HG03139 (cell line): Measurements from ENCODE around the gene HERC2.
"Not testable (repeated sequence)": the region's sequence is repeated elsewhere in the genome, so short reads cannot be mapped to it uniquely, and the experiment has no call there.

Experiments
- ATAC-seq: cut with Tn5 transposase; IDR thresholded peaks from one replicate; pipeline ENCODE4 v1.9.1; 2021; ENCODE audit not compliant: unreplicated experiment

HERC2 gene

GRCh38 chr15:28322129-28322588 lies at the start of gene HERC2:
TSS of gene HERC2 (minus strand) at chr15:28322179. CDS start at chr15:28321433, 746 bp downstream.
- ATAC-seq, result not testable (repeated sequence)

GRCh38 chr15:28365502-28365901 lies 43.5 kb upstream of the HERC2 start:
- ATAC-seq, result not testable (repeated sequence)

- ATAC-seq, result not testable (repeated sequence)
Observed at GRCh38 chr15:28357984-28358383, 36.0 kb upstream of the HERC2 start, which contains the start of gene GOLGA6L24. TSS of gene GOLGA6L24 (minus strand) at chr15:28358084. CDS start at chr15:28358023, 61 bp downstream.

- ATAC-seq, result not testable (repeated sequence)
Observed at GRCh38 chr15:28321358-28322078, 461 bp downstream of the HERC2 start.

GRCh38 chr15:28319725-28320124 lies 2.3 kb downstream of the HERC2 start:
- not testable (repeated sequence) for ATAC-seq

- ATAC-seq, result not testable (repeated sequence)
Observed at GRCh38 chr15:28318828-28319227, 3.2 kb downstream of the HERC2 start.

GRCh38 chr15:28318122-28318521 lies 3.9 kb downstream of the HERC2 start:
- ATAC-seq, result not testable (repeated sequence)

GRCh38 chr15:28316958-28317357 lies 5.0 kb downstream of the HERC2 start:
- not testable (repeated sequence) for ATAC-seq

GRCh38 chr15:28310454-28310853 lies 11.5 kb downstream of the HERC2 start:
- not testable (repeated sequence) for ATAC-seq

- not testable (repeated sequence) for ATAC-seq
Observed at GRCh38 chr15:28308718-28309117, 13.3 kb downstream of the HERC2 start.

- not testable (repeated sequence) for ATAC-seq
Observed at GRCh38 chr15:28305700-28306099, 16.3 kb downstream of the HERC2 start.

GRCh38 chr15:28297434-28297833 lies 24.5 kb downstream of the HERC2 start:
- ATAC-seq, result not testable (repeated sequence)

- not testable (repeated sequence) for ATAC-seq
Observed at GRCh38 chr15:28296814-28297213, 25.2 kb downstream of the HERC2 start.

GRCh38 chr15:28295009-28295563 lies 26.9 kb downstream of the HERC2 start:
- ATAC-seq, result not testable (repeated sequence)

GRCh38 chr15:28294560-28294959 lies 27.4 kb downstream of the HERC2 start:
- ATAC-seq, result not testable (repeated sequence)

- peak; percentile 20 for ATAC-seq
Observed at GRCh38 chr15:28289694-28290463, 32.1 kb downstream of the HERC2 start.

GRCh38 chr15:28288830-28289693 lies 32.9 kb downstream of the HERC2 start:
- peak; percentile 75 for ATAC-seq

- ATAC-seq, result not testable (repeated sequence)
Observed at GRCh38 chr15:28286659-28287058, 35.3 kb downstream of the HERC2 start.

- no peak for ATAC-seq
Observed at GRCh38 chr15:28286031-28286430, 35.9 kb downstream of the HERC2 start.

- ATAC-seq, result no peak
Observed at GRCh38 chr15:28281876-28282275, 40.1 kb downstream of the HERC2 start.
